AG10803 (cell line): ENCODE data around the gene CROCC2.

Source experiments
- DNase-seq: peaks from one replicate; pipeline ENCODE4 v3.0.0; 2010; ENCODE audit warnings: low read depth
- H3K4me3 ChIP-seq: 2 replicates; pipeline ENCODE4 v1.5.1; 2011; ENCODE audit warnings: mild to moderate bottlenecking, low read length, control low read depth
- TF ChIP-seq, protein P1 (sequence below): conservative IDR thresholded peaks from 2 replicates; pipeline ENCODE4 v1.5.1; 2011; ENCODE audit warnings: mild to moderate bottlenecking, low read length, control low read depth, inconsistent platforms

CROCC2 gene

DNA sequence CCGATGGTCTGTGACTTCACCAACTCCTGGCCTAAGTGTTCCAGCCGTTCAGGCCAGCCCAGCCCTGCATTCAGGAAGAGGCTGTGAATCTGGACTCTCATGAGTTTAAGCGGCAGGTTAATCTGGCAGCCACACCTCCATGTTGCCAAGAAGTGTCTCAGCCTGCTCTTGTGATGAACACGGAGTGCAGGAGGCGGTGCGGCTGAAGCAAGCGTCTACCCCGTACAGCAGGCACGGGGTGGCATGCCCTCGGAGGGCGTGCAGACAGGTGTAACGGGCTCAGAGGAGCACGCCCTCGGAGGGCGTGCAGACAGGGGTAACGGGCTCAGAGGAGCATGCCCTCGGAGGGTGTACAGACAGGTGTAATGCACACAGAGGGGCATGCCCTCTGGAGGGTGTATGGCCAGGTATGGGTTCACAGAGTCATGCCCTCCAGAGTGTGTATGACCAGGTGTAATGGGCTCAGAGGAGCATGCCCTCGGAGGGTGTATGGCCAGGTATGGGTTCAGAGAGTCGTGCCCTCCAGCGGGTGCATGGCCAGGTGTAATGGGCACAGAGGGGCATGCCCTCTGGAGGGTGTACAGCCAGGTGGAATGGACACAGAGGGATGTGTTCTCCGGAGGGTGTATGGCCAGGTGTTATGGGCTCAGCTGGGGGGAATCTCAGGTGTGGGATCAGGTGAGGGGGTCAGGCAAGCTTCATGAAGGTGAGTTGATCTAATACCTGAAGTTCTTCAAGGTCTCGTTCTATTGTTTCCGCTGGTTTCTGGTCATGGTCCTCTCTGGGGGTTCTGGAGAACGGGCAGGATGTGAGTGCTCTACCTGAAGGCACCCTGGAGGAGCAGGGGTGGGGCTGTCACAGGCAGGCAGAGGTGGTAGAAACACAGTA is 22.6 kb downstream of the CROCC2 start:
- TF ChIP-seq, protein P1, sequence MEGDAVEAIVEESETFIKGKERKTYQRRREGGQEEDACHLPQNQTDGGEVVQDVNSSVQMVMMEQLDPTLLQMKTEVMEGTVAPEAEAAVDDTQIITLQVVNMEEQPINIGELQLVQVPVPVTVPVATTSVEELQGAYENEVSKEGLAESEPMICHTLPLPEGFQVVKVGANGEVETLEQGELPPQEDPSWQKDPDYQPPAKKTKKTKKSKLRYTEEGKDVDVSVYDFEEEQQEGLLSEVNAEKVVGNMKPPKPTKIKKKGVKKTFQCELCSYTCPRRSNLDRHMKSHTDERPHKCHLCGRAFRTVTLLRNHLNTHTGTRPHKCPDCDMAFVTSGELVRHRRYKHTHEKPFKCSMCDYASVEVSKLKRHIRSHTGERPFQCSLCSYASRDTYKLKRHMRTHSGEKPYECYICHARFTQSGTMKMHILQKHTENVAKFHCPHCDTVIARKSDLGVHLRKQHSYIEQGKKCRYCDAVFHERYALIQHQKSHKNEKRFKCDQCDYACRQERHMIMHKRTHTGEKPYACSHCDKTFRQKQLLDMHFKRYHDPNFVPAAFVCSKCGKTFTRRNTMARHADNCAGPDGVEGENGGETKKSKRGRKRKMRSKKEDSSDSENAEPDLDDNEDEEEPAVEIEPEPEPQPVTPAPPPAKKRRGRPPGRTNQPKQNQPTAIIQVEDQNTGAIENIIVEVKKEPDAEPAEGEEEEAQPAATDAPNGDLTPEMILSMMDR, result no peak
- no peak for DNase-seq
- H3K4me3 ChIP-seq, result no peak overlapping the region

DNA sequence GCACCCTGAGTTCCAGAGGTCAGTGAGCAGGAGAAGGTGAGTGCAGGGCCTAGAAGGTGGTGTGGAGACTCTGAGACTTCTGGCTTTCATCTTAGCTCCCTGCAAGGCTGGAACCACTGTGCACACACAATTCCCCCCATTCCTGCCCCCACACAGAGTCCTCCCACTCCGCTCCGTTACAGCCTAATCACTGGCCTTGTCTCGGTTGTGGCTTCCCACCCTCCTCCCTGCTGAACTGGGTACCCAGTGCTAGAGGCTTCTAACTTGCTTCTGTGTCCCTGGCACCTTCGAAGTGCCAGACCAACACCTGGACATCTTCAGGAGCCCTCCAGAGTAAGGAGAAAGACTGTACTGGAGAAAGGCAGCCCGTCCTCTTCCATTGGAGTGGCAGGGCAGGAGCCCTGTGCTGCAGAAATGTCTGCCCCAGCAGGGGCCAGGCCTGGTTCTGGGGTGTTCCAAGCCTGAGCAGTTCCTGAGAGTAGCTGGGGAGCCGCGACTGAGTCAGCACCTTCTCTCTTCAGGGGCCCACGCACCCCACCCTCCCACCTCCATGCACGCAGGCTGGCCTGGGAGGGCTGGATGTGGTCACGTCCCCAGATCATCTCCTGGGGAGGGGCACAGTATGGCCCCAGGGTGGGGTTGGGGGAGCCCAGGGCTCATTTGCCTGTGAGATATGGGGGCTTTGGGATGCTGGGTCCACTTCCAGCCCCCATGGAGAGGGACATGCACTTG is 23.4 kb downstream of the CROCC2 start:
- DNase-seq, result no peak
- TF ChIP-seq, protein P1, result no peak
- H3K4me3 ChIP-seq, result no peak overlapping the region

DNA sequence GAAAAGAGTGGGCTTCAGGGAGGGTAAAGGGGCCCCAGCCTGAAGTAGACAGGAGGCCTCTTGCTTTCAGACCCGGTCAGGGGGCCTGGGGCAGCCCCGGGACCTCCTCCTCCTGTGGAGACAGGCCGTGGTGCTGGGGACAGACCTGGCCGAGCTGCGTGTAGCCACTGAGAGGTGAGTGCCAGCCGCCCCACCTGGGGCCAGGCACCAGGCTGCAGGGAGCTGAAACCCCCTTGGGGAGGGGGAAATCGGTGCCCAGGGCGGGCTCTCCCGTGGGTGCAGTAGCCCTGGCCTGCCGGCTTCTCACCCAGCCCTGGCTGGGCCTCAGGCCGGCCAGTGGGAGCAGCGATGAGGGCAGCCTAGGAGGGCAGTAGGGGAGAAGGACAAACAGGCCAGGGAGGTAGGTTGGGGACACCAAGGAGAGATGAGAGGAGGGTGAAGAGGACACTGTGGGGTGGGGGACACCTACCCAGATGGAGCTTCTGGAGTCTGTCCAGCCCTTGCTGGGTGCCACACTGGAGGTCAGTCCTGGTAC is 24.0 kb downstream of the CROCC2 start:
- DNase-seq, result no peak
- no peak overlapping the region for H3K4me3 ChIP-seq
- TF ChIP-seq, protein P1, result no peak

DNA sequence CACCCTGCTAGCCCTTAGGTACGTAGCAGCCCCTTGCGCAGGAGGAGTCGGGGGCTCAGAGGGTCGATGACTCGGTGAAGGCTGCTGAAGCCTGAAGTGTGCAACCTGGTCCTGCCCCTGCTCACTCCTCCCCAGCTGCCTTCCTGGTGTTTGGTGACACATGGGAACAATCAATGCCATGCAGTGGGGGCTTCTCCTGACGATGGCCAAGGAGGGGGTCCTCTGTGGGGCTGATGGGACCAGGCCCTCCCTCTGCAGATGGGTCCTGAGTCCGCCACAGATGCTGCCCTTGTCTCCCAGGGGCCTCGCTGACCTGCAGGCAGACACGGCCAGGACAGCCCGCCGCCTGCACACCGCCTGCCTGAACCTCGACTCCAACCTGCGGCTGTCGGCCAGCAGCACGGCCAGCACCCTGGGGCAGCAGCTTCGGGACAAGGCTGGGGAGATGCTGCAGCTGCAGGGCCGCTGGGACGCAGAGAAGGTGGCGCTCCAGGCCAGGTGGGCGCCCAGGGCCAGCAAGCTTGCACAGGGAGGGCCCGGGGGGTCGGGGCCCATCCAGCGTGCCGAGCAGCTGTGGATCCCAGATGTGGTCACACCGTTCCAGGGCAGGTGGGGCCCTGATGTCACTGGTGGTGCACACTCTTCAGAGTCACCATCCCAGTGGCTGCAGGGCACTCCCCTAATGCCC is 24.6 kb downstream of the CROCC2 start:
- H3K4me3 ChIP-seq, result no peak overlapping the region
- DNase-seq, result no peak
- TF ChIP-seq, protein P1, result no peak

DNA sequence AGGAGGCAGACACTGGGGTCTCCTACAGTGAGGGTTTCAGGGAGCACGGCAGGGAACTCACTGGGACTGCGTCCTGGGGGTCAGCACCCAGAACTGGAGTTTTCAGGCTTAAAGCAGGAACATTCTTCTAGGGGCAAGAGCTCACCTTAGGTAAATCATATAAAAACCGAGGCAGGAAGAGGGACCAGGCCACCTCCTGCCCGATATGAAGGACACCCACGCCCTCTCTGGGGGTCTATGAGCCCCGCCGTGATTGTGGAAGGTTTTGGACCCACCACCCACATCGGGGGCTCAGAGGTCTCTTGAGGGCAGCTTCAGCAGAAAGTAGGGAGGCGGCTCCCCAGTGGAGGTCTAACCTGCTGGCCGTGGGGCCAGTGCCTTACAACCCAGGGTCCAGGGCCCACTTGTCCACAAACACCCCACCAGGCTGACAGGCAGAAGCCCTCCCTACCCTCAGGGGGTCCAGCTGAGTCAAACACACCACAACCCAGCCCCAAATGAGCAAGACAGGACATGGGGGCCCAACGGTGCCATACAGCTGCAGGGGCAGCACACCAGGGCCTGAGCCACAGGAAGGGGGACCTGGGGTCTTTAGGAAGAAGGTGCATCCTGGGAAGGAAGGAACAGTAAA is 25.3 kb downstream of the CROCC2 start:
- no peak overlapping the region for H3K4me3 ChIP-seq
- DNase-seq, result no peak
- TF ChIP-seq, protein P1, result no peak

DNA sequence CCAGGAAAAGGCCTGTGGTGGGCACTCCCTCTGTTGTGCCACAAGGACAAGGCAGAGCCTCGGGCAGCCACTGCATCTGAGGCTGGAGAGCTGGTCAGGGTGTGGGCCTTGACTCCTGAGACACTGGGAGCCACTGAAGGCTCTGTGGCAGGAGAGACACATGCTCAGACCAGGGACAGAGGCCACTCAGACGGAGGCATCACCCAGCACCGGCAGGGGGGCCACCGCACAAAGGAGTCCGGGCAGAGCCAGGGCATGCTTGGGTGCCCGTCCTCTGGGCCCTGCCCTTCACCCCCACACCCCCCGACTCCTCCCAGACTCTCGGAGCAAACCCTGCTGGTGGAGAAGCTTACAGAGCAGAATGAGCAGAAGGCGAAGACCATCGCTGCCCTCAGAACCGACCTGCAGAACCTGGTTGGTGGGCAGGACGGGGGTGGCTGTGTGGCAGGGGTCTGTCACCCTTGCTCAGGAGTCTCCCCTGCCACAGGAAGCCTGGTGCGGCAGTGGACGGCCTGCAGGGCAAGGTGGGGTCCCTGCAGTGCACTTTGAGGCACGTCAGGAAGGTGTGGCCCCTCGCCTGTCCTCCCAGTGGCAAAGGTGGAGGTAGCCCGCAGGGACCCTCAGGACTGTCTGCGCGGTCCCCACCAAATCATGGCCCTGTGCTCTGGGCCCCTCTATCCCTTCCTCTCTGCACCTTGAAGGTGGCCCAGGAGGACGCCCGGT is 26.0 kb downstream of the CROCC2 start:
- H3K4me3 ChIP-seq, result no peak overlapping the region
- TF ChIP-seq, protein P1, result no peak
- DNase-seq, result no peak
